ENCODE results near the gene CDKAL1. TPM values are rescaled to one million over a fixed set of nuclear protein-coding genes. Genes with fewer than 3 reads are reported as not detected.
"Not testable (repeated sequence)": the region's sequence is repeated elsewhere in the genome, so short reads cannot be mapped to it uniquely, and the experiment has no call there.

The CDKAL1 gene
- total RNA-seq, 1 experiment from 2014 or later: 16.1 TPM

DNA sequence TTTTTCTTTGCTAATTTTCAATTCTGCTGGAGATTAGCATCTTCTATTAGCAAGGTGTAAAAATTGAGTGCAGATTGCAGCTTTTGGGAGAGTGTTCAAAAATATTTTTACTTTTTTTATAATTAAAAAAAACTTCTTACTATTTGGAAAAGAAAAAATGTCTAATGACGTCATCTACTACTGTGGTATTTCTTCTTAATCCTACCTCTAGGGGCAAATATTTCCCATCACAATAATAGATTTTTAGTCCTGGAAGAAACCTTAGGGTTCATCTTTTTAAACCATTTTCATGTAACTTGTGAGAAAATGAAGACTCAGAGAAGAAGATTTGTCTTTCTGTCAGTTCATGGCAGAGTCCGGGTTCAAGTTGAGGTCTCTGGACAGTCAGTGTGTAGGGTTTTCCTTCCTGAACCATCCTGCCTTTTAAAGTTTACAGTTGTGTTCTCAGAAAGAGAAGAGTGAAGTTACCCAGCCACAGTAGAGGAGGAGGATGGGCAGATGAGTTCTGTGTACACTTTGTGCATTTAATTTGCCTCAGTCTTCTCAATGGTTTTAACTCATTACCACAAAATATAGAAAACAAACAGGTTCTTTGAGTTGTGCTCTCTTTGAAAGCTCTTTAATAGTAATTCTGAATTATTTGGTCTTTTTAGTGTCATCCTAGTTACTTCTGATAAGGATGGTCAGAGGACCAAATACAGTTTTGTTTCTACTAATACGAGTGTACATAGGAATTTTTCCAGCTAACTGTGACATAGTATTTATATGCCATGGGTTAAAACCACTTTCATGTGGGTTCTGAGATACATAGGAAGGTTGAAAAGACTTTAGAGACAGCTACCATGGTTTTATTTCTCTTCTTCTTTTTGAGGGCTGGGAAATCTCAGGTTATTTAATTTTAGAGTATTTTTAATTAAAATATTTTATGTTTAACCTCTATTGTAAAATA, 184.7 kb downstream of the CDKAL1 start:
- Histone ChIP-seq H3K27me3 (ENCODE audit: insufficient read depth, low read depth) (no peaks in the 10 kb centered on the region), H3K36me3 (ENCODE audit: low read depth) (no peaks in the 10 kb centered on the region), H4K20me1 (ENCODE audit: insufficient read depth) (no peaks in the 10 kb centered on the region), H3K9me3 (ENCODE audit: insufficient read depth, low read depth) (no peaks in the 10 kb centered on the region), H3F3A (ENCODE audit: insufficient read depth, low read depth) (no peaks in the 10 kb centered on the region), H3K4me3 (no peak overlapping the region), H3K4me1 (replicated peaks; ENCODE audit: insufficient read depth) (no peaks in the 10 kb centered on the region), H3K27ac (no peak overlapping the region), H3K79me2 (ENCODE audit: low read depth) (no peaks in the 10 kb centered on the region), H2AFZ (no peak overlapping the region), H3K9me2 (ENCODE audit: insufficient read depth) (no peaks in the 10 kb centered on the region), H3K4me2 (no peak overlapping the region)
- BruUV-seq (replicated peaks): no TSS peak
- DNase-seq: no peak
- intact Hi-C loops (cut with micrococcal nuclease; ENCODE audit: unreplicated experiment): no loop called here
- POLR2A ChIA-PET (ENCODE audit: unreplicated experiment): interaction anchor here (0.7 kb wide), 1 partner anchor 1170 kb away, joined by 8 read pairs; no protein-coding TSS in a partner anchor
- TF ChIP-seq, protein P1, sequence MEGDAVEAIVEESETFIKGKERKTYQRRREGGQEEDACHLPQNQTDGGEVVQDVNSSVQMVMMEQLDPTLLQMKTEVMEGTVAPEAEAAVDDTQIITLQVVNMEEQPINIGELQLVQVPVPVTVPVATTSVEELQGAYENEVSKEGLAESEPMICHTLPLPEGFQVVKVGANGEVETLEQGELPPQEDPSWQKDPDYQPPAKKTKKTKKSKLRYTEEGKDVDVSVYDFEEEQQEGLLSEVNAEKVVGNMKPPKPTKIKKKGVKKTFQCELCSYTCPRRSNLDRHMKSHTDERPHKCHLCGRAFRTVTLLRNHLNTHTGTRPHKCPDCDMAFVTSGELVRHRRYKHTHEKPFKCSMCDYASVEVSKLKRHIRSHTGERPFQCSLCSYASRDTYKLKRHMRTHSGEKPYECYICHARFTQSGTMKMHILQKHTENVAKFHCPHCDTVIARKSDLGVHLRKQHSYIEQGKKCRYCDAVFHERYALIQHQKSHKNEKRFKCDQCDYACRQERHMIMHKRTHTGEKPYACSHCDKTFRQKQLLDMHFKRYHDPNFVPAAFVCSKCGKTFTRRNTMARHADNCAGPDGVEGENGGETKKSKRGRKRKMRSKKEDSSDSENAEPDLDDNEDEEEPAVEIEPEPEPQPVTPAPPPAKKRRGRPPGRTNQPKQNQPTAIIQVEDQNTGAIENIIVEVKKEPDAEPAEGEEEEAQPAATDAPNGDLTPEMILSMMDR (conservative IDR thresholded peaks at IDR 0.05): no peak
- TF ChIP-seq EZH2 (IDR thresholded peaks at IDR 0.05; ENCODE audit: low read depth): no peak
- CTCF ChIA-PET: no interaction called here

DNA sequence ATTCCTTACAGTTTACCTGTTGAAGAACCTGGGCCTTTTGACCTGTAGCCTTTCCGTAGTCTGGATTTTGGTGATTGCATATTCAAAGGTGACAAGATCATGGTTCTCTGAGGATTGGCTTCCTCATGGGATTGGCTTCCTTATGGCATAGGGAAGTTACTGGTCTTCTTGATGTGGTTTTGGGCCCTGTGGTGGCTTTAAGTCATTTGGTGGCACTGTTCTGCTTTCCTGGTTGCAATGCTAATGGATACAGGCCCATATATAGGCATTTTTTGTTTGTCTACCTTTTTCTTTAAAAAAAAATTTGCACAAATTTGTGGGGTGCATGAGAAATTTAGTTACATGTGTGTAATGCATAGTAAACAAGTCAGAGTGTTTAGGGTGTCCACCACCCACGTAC, 185.7 kb downstream of the CDKAL1 start:
- POLR2A ChIA-PET (ENCODE audit: unreplicated experiment): no interaction called here
- TF ChIP-seq, protein P1 (conservative IDR thresholded peaks at IDR 0.05): no peak
- TF ChIP-seq EZH2 (IDR thresholded peaks at IDR 0.05; ENCODE audit: low read depth): no peak

DNA sequence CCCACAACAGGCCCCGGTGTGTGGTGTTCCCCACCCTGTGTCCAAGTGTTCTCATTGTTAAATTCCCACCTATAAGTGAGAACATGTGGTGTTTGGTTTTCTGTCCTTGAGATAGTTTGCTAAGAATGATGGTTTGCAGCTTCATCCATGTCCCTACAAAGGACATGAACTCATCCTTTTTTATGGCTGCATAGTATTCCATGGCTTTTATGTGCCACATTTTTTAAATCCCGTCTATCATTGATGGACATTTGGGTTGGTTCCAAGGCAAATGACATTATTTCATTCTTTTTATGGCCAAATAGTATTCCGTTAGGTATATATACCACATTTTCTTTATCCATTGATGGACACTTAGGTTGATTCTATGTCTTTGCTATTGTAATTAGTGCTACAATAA, 186.9 kb downstream of the CDKAL1 start:
- DNase-seq; H3K4me2 ChIP-seq; H3K27me3 ChIP-seq (ENCODE audit: insufficient read depth, low read depth); H3F3A ChIP-seq (ENCODE audit: insufficient read depth, low read depth); BruUV-seq (replicated peaks); H4K20me1 ChIP-seq (ENCODE audit: insufficient read depth); CTCF ChIA-PET; POLR2A ChIA-PET (ENCODE audit: unreplicated experiment); H2AFZ ChIP-seq; intact Hi-C loops (cut with micrococcal nuclease; ENCODE audit: unreplicated experiment); H3K79me2 ChIP-seq (ENCODE audit: low read depth); H3K9me2 ChIP-seq (ENCODE audit: insufficient read depth); H3K9me3 ChIP-seq (ENCODE audit: insufficient read depth, low read depth); H3K4me3 ChIP-seq; H3K27ac ChIP-seq; H3K4me1 ChIP-seq (replicated peaks; ENCODE audit: insufficient read depth); H3K36me3 ChIP-seq (ENCODE audit: low read depth): not testable (repeated sequence)

More for the DNA sequence above, 185.7 kb downstream of the CDKAL1 start:
- no peaks in the 10 kb centered on the region for H3K4me1 ChIP-seq (replicated peaks; ENCODE audit: insufficient read depth)
- H4K20me1 ChIP-seq (ENCODE audit: insufficient read depth): no peaks in the 10 kb centered on the region
- H3K27ac ChIP-seq: no peak overlapping the region
- no peak overlapping the region for H3K4me3 ChIP-seq
- H3K4me2 ChIP-seq: no peak overlapping the region
- intact Hi-C loops (cut with micrococcal nuclease; ENCODE audit: unreplicated experiment): no loop called here
- no peaks in the 10 kb centered on the region for H3K9me2 ChIP-seq (ENCODE audit: insufficient read depth)
- H2AFZ ChIP-seq: no peak overlapping the region
- no TSS peak for BruUV-seq (replicated peaks)
- no peaks in the 10 kb centered on the region for H3F3A ChIP-seq (ENCODE audit: insufficient read depth, low read depth)
- DNase-seq: no peak
- CTCF ChIA-PET: no interaction called here
- H3K79me2 ChIP-seq (ENCODE audit: low read depth): no peaks in the 10 kb centered on the region
- H3K9me3 ChIP-seq (ENCODE audit: insufficient read depth, low read depth): no peaks in the 10 kb centered on the region
- no peaks in the 10 kb centered on the region for H3K36me3 ChIP-seq (ENCODE audit: low read depth)
- H3K27me3 ChIP-seq (ENCODE audit: insufficient read depth, low read depth): no peaks in the 10 kb centered on the region
